Muscle layer of colon (tissue), 2 donors: Measurements from ENCODE around the gene RARRES1.

Source experiments
- H3K27ac ChIP-seq: one replicate; pipeline ENCODE4 v1.7.0; 2013; ENCODE audit warnings: low read depth, mild to moderate bottlenecking, low read length, moderate library complexity
- H3K27me3 ChIP-seq, 2 donors: one replicate each; pipeline ENCODE4 v1.7.0; 2013; ENCODE audit warnings: low read length in 2 of 2, mild to moderate bottlenecking in 2 of 2; ENCODE audit not compliant: insufficient read depth in 2 of 2, control insufficient read depth in 1 of 2
- H3K36me3 ChIP-seq: one replicate; pipeline ENCODE4 v1.7.0; 2013; ENCODE audit warnings: mild to moderate bottlenecking, low read length; ENCODE audit not compliant: insufficient read depth
- H3K4me1 ChIP-seq: one replicate; pipeline ENCODE4 v1.7.0; 2013; ENCODE audit warnings: mild to moderate bottlenecking, low read length; ENCODE audit not compliant: insufficient read depth
- H3K4me3 ChIP-seq, 2 donors: one replicate each; pipeline ENCODE4 v1.7.0; 2013; ENCODE audit warnings: low read length in 2 of 2, low read depth in 1 of 2, mild to moderate bottlenecking in 1 of 2, moderate library complexity in 1 of 2
- H3K9ac ChIP-seq: one replicate; pipeline ENCODE4 v1.7.0; 2013; ENCODE audit warnings: low read length
- H3K9me3 ChIP-seq: one replicate; pipeline ENCODE4 v1.7.0; 2013; ENCODE audit warnings: mild to moderate bottlenecking, low read length
- donor health status: abdominal sarcoma.
- donor health status: Adenocarcinoma of cecum.

The RARRES1 gene

GRCh38 chr3:158771982-158772381, 39.7 kb upstream of the RARRES1 start:
- H3K9me3 ChIP-seq = no peaks in the 10 kb centered on the region
- H3K36me3 ChIP-seq = no peaks in the 10 kb centered on the region
- H3K9ac ChIP-seq = no peak overlapping the region
- peaks cover 78% of the 10 kb centered on the region for H3K4me1 ChIP-seq
- H3K4me3 ChIP-seq = no peak overlapping the region
- no peaks in the 10 kb centered on the region for H3K27me3 ChIP-seq
- H3K27ac ChIP-seq = no peak overlapping the region

- Histone ChIP-seq H3K9ac (no peak overlapping the region), H3K27ac (no peak overlapping the region), H3K27me3 (no peaks in the 10 kb centered on the region), H3K36me3 (no peaks in the 10 kb centered on the region), H3K9me3 (no peaks in the 10 kb centered on the region), H3K4me1 (peaks cover 82% of the 10 kb centered on the region), H3K4me3 (no peak overlapping the region)
These were observed 39.3 kb upstream of the RARRES1 start for GRCh38 chr3:158771577-158771976.

GRCh38 chr3:158770741-158771350, 38.6 kb upstream of the RARRES1 start:
- H3K4me1 ChIP-seq = peaks cover 85% of the 10 kb centered on the region
- H3K27me3 ChIP-seq = no peaks in the 10 kb centered on the region
- no peak overlapping the region for H3K4me3 ChIP-seq
- peak overlapping the region; percentile 17 for H3K27ac ChIP-seq
- no peaks in the 10 kb centered on the region for H3K9me3 ChIP-seq
- H3K36me3 ChIP-seq = no peaks in the 10 kb centered on the region
- no peak overlapping the region for H3K9ac ChIP-seq

- Histone ChIP-seq H3K4me3 (no peak overlapping the region), H3K27ac (peak overlapping the region; percentile 17), H3K4me1 (peaks cover 79% of the 10 kb centered on the region), H3K36me3 (no peaks in the 10 kb centered on the region), H3K9ac (no peak overlapping the region), H3K9me3 (no peaks in the 10 kb centered on the region), H3K27me3 (no peaks in the 10 kb centered on the region)
These were observed 37.9 kb upstream of the RARRES1 start for GRCh38 chr3:158769952-158770740.

GRCh38 chr3:158769549-158769948, 37.3 kb upstream of the RARRES1 start:
- H3K36me3 ChIP-seq = no peaks in the 10 kb centered on the region
- H3K9ac ChIP-seq = no peak overlapping the region
- no peaks in the 10 kb centered on the region for H3K27me3 ChIP-seq
- H3K27ac ChIP-seq = peak overlapping the region; percentile 4
- peaks cover 73% of the 10 kb centered on the region for H3K4me1 ChIP-seq
- no peaks in the 10 kb centered on the region for H3K9me3 ChIP-seq
- no peak overlapping the region for H3K4me3 ChIP-seq

GRCh38 chr3:158768881-158769543, 36.8 kb upstream of the RARRES1 start:
- H3K27me3 ChIP-seq = no peaks in the 10 kb centered on the region
- H3K9ac ChIP-seq = no peak overlapping the region
- no peaks in the 10 kb centered on the region for H3K9me3 ChIP-seq
- peaks cover 67% of the 10 kb centered on the region for H3K4me1 ChIP-seq
- peak overlapping the region; percentile 54 for H3K27ac ChIP-seq
- H3K36me3 ChIP-seq = no peaks in the 10 kb centered on the region
- H3K4me3 ChIP-seq = peak overlapping the region; percentile 15 to 41

GRCh38 chr3:158768361-158768787, 36.1 kb upstream of the RARRES1 start:
- Histone ChIP-seq H3K9me3 (no peaks in the 10 kb centered on the region), H3K36me3 (no peaks in the 10 kb centered on the region), H3K4me1 (peaks cover 62% of the 10 kb centered on the region), H3K27me3 (no peaks in the 10 kb centered on the region), H3K9ac (no peak overlapping the region), H3K27ac (peak overlapping the region; percentile 54), H3K4me3 (peak overlapping the region; percentile 15 to 41)

- Histone ChIP-seq H3K4me1 (peaks cover 48% of the 10 kb centered on the region), H3K27ac (no peak overlapping the region), H3K9ac (no peak overlapping the region), H3K4me3 (no peak overlapping the region), H3K9me3 (no peaks in the 10 kb centered on the region), H3K27me3 (no peaks in the 10 kb centered on the region), H3K36me3 (no peaks in the 10 kb centered on the region)
These were observed 34.1 kb upstream of the RARRES1 start for GRCh38 chr3:158766364-158766763.

GRCh38 chr3:158765518-158766205, 33.4 kb upstream of the RARRES1 start:
- peaks cover 1% of the 10 kb centered on the region for H3K36me3 ChIP-seq
- H3K27me3 ChIP-seq = no peaks in the 10 kb centered on the region
- H3K27ac ChIP-seq = no peak overlapping the region
- H3K4me1 ChIP-seq = peaks cover 41% of the 10 kb centered on the region
- H3K9me3 ChIP-seq = no peaks in the 10 kb centered on the region
- no peak overlapping the region for H3K4me3 ChIP-seq
- H3K9ac ChIP-seq = no peak overlapping the region

- Histone ChIP-seq H3K9me3 (no peaks in the 10 kb centered on the region), H3K27ac (no peak overlapping the region), H3K4me1 (peaks cover 20% of the 10 kb centered on the region), H3K4me3 (no peak overlapping the region), H3K9ac (no peak overlapping the region), H3K36me3 (peaks cover 7% of the 10 kb centered on the region), H3K27me3 (no peaks in the 10 kb centered on the region)
These were observed 31.2 kb upstream of the RARRES1 start for GRCh38 chr3:158763421-158763820.

GRCh38 chr3:158762701-158763100, 30.4 kb upstream of the RARRES1 start:
- H3K27ac ChIP-seq = no peak overlapping the region
- H3K36me3 ChIP-seq = peaks cover 7% of the 10 kb centered on the region
- H3K4me3 ChIP-seq = no peak overlapping the region
- no peaks in the 10 kb centered on the region for H3K27me3 ChIP-seq
- H3K9ac ChIP-seq = no peak overlapping the region
- no peaks in the 10 kb centered on the region for H3K9me3 ChIP-seq
- H3K4me1 ChIP-seq = peaks cover 13% of the 10 kb centered on the region
